HG02571 (cell line): ENCODE measurements around the gene SLC39A11.
"Not testable (repeated sequence)": the region's sequence is repeated elsewhere in the genome, so short reads cannot be mapped to it uniquely, and the experiment has no call there.

Experiments used
- ATAC-seq: cut with Tn5 transposase; IDR thresholded peaks from one replicate; pipeline ENCODE4 v1.9.1; 2021; ENCODE audit warnings: mild to moderate bottlenecking, moderate library complexity; ENCODE audit not compliant: unreplicated experiment

Gene SLC39A11

DNA sequence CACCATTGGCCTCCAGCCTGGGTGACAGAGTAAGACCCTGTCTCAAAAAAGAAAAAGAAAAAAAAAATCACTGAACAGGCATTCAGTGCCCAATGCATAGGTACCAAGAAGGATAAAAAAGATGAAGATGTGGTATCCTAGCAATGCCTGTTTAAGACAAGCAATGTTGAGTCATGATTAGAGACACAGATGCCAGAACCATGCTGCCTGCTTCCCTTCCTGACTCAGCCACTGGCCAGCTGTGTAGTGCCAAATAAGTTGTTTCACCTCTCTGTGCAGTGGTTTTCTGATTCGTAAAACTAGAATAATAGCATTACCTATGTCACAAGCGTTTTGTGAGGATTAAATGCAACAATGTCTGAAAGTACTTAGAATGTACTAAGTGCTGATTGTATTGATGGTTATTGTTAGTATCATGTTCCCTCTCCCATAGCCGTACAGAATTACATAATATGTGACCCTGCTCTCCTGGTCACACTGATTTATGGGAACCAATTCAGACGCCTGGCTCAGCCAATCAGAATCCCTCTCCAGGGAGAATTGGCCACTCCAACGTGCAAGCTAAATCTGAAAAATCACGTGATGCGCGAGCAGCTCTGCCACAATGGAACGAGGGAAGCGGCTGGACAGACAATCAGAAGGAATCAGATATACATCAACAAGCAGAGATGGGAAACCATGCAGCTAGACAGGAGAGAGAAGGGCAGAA lies 241.9 kb downstream of the SLC39A11 start:
- ATAC-seq, result no peak

DNA sequence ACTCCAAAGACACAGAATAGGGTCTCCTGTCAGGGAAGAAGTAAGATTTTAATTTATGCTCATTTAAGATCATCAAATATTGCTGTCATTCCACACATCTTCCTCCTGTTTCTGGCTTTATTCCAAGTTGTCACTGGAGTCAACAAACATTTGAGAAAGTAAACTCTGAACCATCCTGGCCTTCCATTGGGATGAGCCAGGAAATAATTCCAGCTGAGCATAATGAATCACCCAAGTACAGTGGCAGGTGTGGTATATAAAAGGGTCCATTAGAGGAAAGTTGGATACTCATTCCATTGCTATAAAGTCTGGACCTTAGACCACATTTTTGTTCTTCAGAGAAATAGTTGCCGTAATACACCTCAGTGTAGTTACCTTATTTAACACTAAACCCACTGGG lies 246.1 kb downstream of the SLC39A11 start:
- no peak for ATAC-seq

DNA sequence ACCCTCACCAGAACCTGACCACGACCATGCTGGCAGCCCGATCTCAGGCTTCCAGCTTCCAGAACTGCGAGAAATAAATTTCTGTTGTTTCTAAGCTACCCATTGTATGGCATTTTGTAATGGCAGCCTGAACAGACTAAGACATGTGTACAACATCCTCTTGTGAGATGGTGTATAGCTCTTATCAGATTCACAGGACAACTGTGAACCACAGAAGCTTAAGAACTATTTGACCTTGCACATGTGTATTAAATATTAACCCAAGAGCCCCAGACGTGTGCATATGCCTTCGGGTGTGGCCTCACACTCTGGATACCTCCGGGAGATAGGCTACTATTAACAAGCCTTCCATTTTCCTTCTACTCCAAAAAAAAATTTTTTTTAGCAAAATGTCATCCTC lies 248.9 kb downstream of the SLC39A11 start:
- ATAC-seq, result no peak

DNA sequence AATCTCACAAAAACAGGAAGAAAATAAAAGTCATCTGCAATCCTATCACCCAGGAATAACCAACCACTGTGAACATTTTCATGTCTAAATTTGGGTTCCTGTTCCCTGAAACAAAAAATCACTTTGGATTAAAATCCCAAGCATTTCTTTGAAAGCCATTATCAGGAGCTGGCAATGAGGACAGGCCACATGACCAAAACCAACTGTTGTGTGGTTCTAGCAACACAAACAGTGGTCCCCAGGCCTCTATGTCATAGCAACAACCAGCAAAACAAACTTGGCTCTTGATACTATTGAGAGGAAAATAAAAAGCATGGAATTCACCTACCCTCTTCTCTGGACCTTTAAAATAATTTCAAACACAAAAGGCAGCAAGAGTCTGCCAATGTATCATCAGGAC lies 252.5 kb downstream of the SLC39A11 start:
- no peak for ATAC-seq

DNA sequence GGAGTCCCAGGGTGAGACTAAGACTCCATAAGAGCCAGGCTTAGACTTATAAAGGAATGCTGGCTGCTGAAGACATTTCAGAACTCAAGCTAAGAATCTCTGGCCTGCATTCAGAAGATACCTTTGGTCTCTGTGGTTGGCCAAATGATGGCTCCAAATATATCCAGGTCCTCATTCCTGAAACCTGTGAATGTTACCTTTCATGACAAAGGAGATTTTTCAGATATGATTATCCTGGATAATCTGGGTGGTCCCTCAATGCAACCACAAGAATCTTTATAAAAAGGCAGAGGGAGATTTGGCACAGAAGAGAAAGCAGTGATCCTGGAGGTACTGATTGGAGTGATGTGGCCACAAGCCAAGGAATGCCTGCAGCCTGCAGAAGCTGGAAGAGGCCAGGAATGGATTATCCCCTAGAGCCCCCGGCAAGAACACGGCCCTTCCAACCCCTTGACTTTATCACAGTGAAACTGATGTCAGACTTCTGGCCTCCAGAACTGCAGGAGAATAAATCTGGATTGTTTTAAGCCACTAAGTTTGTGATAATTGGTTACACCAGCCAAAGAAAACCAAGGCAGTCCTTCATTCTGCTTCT lies 253.3 kb downstream of the SLC39A11 start:
- ATAC-seq, result no peak

DNA sequence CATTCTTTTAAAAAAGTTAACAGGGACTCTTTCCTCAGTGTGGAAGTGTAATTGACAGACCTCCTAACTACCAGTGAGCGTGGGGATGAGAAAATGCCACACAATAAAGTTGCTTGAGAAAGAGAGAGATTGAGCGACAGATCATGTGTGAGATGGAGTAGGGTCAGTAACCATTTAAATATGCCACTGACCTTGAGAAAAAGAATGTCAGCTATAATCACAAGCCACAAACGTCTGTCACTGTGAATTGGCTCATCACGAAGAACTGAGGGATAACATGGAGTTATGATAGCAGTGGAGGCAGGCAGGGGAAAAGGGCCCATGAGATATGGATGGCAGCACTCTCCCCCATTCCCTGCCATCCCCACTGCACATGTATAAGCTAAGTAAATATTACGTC lies 253.9 kb downstream of the SLC39A11 start:
- no peak for ATAC-seq

DNA sequence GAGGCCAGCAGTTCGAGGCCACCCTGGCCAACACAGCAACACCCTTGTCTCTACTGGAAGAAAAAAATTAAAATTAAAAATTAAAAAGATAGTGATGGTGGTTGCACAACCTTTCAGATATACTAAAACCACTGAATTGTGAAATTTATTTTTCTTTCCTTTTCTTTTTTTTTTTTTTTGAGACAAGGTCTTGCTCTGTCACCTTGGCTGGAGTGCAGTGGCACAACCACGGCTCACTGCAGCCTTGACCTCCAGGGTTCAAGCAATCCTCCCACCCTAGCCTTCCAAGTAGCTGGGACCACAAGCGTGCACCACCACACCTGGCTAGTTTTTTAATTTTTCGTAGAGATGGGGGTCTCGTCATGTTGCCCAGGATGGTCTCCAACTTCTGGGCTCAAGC lies 254.4 kb downstream of the SLC39A11 start:
- ATAC-seq, result no peak

DNA sequence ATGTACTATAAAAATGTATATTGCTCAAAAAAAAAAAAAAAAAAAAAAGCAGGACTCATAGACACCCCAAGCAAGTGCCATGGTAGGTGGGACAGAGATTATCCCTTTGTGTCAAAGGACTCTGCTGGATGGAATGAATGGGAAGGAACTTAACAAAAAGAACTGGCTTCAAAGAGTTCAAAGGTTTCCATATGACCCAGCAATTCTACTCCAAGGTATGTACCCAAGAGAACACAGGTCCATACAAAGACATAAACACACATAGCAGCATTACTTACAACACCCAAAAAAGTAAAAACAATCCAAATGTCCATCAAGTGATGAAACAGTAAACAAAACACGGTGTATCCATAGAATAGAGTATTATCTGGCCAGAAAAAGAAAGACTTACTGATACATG lies 255.2 kb downstream of the SLC39A11 start:
- no peak for ATAC-seq

DNA sequence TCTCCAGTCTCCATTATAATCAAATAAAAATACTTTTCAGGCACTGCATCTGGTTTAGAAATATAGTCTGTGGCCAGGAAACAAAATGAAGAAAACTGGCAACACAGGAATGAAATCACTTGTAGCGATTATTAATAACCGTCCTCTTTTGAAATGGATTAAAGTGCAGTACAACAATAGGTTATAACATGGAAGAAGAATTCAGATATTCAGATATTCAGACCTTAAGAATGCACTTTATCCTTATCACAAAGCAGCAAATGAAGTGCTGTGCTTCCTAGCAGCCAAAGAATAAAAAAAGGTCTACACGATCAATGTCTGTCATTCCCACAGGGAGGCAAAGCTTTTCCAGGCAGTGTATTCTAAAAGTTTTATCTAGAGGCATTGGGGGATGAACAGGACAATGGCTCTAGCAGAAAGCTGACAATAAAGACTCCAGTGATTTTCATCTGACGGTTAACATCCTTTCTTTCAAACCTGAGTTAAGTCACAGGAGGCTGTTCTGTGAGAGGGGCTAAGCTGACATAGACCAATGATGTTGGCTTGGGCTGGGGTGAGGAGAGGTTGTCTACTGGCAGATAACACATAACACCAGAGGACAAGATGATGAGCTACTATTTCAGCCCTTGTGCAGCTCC lies 259.2 kb downstream of the SLC39A11 start:
- ATAC-seq, result no peak

DNA sequence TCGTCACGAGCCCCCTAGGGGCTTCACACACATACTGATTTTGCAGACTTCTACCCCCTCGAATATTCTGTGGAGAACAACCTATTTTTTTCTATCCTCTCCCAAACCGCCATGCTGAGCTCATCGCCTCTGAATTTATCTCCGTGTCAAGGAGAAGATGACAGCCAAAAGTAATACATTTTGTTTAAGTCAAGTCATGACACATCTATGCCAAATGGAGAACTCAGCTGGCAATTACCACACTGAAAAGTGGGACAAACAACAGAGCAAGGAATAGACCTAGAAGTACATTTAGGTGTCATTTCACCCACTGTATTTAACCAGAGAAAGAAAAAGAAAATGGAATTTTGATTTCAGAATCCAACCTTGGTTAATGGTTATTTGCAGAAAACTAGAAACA lies 260.2 kb downstream of the SLC39A11 start:
- no peak for ATAC-seq

DNA sequence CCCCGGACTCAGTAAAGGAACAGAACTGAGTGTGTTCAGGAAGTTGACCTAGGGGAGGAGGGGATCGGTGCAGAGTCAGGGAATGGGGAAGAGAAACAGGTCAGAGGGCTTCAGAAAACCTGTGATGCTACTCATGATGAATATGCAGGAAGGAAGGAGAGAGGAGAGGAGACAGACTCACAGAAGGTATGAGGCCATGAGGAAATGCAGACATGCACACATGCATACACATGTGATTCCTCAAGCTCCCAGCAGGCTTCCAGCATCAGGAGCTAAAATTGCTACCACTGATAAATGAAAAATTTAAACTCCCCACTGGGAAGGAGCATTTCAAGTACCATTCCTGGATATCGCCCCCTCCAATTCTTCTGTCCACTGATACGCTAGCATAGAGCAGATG lies 262.6 kb downstream of the SLC39A11 start:
- no peak for ATAC-seq

DNA sequence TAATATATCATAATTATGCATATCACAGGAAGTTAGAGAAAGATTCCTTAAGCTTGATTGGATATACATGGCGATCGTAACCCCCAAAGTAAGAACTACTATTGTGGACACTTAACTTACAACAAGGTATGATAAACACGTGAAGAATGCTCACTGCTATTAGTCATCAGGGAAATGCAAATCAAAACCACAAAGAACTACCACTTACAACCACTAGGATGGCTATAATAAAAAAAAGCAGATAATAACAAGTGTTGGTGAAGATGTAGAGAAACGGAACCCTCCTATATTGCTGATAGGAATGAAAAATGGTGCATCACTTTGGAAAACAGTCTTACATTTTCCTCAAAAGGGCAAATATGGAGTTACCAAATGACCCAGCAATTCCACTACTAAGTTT lies 265.9 kb downstream of the SLC39A11 start:
- ATAC-seq, result no peak

DNA sequence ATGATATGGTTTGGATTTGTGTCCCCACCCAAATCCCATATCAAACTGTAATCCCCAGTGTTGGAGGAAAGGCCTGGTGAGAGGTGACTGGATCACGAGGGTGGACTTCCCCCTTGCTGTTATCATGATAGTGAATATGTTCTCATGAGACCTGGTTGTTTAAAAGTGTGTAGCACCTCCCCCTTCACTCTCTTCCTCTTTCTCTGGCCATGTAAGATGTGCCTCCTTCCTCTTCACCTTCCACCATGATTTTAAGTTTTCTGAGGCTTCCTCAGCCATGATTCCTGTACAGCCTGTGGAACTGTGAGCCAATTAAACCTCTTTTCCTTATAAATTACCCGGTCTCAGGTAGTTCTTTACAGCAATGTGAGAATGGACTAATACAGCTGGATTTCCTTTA lies 266.4 kb downstream of the SLC39A11 start:
- not testable (repeated sequence) for ATAC-seq

DNA sequence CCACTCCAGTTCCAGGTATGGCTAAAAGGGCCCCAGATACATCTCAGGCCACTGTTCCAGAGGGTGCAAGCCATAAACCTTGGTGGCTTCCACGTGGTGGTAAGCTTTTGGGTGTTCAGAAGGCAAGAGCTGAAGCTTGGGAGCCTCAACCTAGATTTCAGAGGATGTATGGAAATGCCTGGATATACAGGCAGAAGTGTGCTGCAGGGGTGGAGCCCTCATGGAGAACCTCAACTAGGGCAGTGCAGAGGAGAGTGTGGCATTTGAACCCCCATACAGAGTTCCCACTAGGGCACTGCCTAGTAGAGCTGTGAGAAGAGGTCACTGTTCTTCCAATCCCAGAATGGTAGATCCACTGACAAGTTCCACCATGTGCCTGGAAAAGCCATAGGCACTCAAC lies 267.3 kb downstream of the SLC39A11 start:
- ATAC-seq, result no peak

DNA sequence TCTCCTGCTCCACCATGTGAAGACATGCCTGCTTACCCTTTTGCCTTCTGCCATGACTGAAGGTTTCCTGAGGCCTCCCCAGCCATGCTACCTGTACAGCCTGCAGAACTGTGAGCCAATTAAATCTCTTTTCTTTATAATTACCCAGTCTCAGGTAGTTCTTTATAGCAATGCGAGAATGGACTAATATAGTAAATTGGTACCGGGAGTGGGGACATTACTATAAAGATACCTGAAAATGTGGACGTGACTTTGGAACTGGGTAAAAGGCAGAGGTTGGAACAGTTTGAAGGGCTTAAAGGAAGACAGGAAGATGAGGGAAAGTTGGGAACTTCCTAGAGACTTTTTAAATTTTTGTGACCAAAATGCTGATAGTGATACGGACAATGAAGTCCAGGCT lies 268.2 kb downstream of the SLC39A11 start:
- ATAC-seq, result not testable (repeated sequence)

DNA sequence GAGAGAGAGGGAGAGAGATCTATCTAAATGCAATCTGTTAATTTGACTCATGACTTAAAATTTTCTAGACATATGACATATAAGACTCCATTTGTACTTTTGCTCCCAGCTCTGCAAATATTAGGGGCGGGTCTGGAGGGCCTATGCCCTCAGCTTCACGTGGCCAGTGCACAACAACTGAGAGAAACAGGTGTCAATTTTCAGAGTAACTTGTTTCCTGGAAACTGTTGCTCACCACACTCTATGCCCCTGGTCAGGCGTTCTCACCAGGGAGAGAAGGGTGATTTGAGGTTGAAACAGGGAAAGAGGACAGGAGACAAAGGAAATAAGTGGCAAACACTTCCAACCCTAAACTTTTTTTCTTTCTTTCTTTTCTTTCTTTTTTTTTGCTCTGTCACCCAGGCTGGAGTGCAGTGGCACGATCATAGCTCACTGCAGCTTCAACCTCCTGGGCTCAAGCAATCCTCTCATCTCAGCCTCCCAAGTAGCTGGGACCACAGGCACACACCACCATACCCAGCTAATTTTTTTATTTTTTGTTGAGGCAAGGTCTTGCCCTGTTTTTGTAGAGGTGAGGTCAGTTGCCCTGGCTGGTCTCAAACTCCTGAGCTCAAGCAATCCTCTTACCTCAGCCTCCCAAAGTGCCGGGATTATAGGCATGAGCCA lies 270.0 kb downstream of the SLC39A11 start:
- no peak for ATAC-seq

DNA sequence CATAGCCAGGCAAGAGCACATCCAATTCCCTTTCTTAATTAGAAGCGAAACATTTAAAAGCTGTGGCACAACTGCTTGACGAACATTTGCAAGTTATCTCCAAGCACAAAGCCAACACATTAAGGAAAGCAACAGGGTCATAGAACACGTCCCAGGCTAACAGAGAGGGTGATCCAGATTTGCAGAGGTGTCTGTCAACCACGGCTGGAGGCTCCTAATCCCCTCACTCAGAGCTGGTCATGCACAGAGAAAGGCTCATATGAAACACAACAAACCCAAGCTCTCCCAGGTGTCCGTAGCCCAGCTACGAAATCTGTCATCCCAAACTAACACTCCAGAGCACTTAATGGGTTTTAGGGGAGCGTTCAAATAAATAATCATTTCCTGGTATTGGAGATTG lies 276.1 kb downstream of the SLC39A11 start:
- ATAC-seq, result no peak

DNA sequence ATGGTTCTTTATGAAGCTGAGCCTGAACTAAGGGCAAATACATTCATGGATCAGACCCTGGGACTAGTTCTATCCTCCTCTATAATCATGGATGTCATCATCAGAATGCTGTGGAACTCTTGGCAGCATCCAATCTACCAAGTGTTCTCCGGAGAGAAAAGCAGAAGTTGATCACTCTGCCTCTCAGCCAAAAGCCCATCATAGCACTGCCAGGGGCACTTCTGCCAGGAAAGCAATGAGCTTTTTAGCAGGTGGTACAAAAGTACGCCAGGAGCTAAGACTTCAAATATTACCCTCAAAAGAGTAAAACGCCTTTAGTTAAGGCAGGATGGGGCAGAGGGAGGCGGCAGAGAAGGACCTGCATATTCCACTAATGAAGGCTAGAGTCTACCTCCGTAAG lies 279.0 kb downstream of the SLC39A11 start:
- ATAC-seq, result no peak

DNA sequence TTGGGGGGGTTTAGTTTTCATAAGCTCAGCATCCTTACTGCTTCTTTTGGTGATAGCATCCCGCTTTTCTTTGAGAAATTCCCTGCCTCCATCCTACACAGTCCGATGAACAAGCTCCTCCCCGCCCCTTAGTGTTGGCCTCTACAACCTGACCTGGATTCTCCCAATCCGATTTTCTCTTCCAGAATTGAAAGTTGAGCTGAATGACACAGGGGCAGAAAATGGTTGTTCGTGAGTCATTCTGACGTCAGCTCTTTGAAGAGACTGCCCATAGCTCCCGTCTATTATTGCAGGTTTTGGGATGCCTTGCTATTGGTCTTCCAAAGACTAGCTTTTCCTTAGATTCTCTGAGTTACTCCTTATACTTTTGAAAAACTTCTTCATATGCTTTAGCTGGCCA lies 279.7 kb downstream of the SLC39A11 start:
- no peak for ATAC-seq

DNA sequence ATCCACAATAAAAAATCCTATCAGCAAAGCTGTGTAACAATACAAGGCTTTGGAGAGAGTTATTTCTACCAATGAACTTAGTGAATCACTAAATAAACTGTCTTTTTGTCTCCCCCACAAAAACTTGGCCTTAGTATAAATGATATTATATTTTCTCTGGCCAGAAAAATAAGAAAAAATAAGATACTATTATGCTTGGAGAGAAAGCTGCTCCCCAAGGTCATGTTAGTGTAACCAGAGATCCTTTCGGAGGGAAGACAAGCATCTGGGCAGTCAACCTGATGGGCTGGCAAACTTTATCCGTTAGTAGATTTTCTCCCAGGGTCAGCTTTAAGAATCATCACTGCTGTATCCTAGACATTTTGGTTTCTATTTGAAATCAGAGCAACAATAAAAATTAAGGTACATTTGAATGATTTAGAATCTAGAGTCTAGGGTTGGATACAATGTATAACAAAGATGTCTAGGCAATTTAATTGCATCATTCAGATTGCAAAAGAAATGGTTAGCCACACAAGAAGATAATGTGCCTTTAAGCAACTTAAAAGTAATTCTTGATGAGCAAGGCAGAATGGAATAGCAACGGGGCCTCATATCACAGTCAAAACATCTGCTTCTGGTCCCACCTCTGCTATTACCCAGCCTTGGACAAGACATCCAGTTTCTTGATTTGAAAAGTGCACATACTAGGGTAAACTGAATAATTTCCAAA lies 280.4 kb downstream of the SLC39A11 start:
- no peak for ATAC-seq

DNA sequence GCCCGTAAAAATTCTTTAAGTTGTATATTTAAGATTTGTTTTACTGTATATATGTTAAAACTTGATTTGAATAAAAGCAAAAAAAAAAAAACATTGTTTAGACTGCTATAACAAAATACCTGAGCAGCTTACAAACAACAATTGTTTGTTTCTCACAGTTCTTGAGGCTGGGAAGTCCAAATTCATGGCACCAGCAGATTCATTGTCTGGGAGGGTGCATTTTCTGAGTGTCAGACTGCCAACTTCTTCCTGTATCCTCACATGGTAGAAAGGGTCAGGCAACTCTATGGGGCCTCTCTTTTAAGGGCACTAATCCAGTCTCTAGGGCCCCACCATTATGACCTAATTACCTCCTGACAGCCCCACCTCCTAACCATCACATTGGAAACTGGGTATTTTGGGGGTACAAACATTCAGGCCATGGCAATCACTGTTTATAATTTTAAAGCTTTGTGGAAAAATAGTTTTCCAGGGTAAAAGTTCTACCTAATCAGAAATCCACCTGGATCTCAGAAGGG lies 281.4 kb downstream of the SLC39A11 start:
- ATAC-seq, result no peak
